Stimulated activated CD4-positive, alpha-beta T cell treated with anti-CD3 and anti-CD28 coated beads, Interleukin-1b, Interleukin-23, amount 100 ng/mL, for 48 hours (primary cell): ENCODE measurements around the gene CHD6.
"Not testable (repeated sequence)": the region's sequence is repeated elsewhere in the genome, so short reads cannot be mapped to it uniquely, and the experiment has no call there.

Experiments used
- DNase-seq: peaks from one replicate; pipeline ENCODE4 v3.0.0-alpha.2; 2020

Gene CHD6

GRCh38 chr20:41538810-41539596 is 79.2 kb downstream of the CHD6 start:
- DNase-seq, result no peak

- no peak for DNase-seq
Measured at GRCh38 chr20:41537865-41538264, 80.3 kb downstream of the CHD6 start.

- DNase-seq, result not testable (repeated sequence)
Measured at GRCh38 chr20:41535551-41535950, 82.6 kb downstream of the CHD6 start.

- DNase-seq, result no peak
Measured at GRCh38 chr20:41534842-41535241, 83.3 kb downstream of the CHD6 start.

GRCh38 chr20:41534170-41534569 is 84.0 kb downstream of the CHD6 start:
- no peak for DNase-seq

- no peak for DNase-seq
Measured at GRCh38 chr20:41533537-41534136, 84.5 kb downstream of the CHD6 start.

- DNase-seq, result no peak
Measured at GRCh38 chr20:41532935-41533334, 85.2 kb downstream of the CHD6 start.

- no peak for DNase-seq
Measured at GRCh38 chr20:41531518-41532275, 86.5 kb downstream of the CHD6 start.

- DNase-seq, result no peak
Measured at GRCh38 chr20:41530923-41531322, 87.3 kb downstream of the CHD6 start.

GRCh38 chr20:41526327-41526726 is 91.8 kb downstream of the CHD6 start:
- DNase-seq, result no peak

GRCh38 chr20:41524980-41525613 is 93.1 kb downstream of the CHD6 start:
- no peak for DNase-seq

- no peak for DNase-seq
Measured at GRCh38 chr20:41523857-41524256, 94.3 kb downstream of the CHD6 start.

- DNase-seq, result no peak
Measured at GRCh38 chr20:41513829-41514228, 104.3 kb downstream of the CHD6 start.

GRCh38 chr20:41512624-41513023 is 105.6 kb downstream of the CHD6 start:
- no peak for DNase-seq

GRCh38 chr20:41510847-41511450 is 107.2 kb downstream of the CHD6 start:
- DNase-seq, result no peak

- no peak for DNase-seq
Measured at GRCh38 chr20:41510224-41510623, 108.0 kb downstream of the CHD6 start.

- no peak for DNase-seq
Measured at GRCh38 chr20:41509316-41510200, 108.6 kb downstream of the CHD6 start.

GRCh38 chr20:41508335-41508734 is 109.8 kb downstream of the CHD6 start:
- no peak for DNase-seq

- no peak for DNase-seq
Measured at GRCh38 chr20:41507851-41508250, 110.3 kb downstream of the CHD6 start.

GRCh38 chr20:41507436-41507835 is 110.7 kb downstream of the CHD6 start:
- DNase-seq, result no peak

GRCh38 chr20:41506192-41506915 is 111.8 kb downstream of the CHD6 start:
- no peak for DNase-seq
